IPS-NIHi11 (cell line): ENCODE results near the gene SIVA1.
"Not testable (repeated sequence)": the region's sequence is repeated elsewhere in the genome, so short reads cannot be mapped to it uniquely, and the experiment has no call there.

Source experiments
- DNase-seq: peaks from one replicate; pipeline ENCODE4 v3.0.0; 2012; ENCODE audit warnings: mixed read lengths, low spot score

SIVA1 gene

DNA sequence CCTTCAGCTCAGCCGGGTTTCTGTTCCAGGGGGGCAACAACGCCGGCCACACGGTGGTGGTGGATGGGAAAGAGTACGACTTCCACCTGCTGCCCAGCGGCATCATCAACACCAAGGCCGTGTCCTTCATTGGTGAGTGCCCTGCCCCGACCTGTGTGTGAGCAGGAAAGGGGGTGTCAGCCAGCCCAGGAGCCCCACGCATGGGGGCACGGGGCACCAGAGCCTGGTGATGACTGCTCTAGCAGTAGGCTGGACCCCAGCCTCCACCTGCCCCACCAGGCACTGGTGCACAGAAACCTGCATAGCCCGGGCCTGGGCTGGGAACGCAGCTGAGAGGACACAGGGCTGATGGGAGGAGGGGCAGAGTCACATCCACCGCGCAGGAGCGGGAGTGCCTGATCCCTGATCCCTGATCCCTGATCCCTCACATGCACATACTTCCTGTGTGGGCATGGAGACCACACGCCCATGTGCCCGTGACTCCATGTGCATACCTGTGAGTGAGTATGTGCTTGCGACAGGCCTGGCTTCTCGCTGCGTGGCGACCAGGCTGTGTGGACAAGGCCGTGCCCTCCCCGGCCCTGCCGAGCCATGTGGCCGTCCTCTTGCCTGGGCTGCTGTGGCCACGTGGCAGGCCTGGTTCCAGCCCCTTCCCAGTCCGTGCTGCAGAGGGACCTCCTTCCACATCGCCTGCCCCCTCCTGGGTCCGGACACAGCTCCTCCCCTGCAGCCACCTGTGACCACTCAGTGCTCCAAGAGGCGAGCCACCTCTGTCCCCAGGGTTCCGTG lies 17.8 kb upstream of the SIVA1 start:
- DNase-seq: no peak

DNA sequence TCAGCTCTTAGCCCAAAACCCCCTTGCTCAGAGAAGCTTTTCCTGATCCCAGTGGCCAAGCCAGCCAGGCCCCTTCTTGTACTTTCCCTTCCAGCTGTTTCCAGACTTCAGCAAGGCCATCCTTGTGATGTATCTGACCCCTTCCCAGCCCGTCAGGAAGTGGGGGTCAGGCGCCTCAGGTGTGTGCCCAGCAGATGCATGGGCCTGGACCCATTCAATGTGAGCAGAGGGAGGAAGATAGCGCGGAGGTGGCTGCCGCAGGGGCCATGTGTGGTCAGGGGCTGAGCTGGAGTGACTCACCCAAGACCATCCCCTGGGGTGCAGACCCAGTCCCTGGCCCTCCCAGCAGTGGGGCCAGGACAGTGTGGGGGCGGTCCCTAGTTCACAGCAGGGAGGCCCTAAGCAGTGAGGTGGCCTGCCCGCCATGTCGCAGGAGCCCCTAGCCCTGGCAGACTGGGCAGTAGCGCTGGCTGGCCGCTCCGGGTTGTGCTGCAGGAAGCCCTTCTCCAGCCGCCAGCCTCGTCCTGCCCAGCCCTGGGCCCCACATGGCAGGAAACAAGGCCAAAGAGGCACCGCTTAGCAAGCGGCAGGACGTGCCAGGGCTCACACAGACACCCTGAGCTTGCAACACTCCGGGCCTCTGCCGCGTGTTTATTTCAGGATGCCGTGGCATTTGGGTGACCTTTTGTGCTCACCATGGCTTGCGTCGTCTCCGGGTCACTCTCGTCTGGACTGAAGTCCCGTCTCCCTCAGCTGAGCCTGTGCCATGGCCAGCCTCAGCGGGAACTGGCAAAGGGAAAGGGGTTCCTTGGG lies 16.9 kb upstream of the SIVA1 start:
- DNase-seq: no peak

DNA sequence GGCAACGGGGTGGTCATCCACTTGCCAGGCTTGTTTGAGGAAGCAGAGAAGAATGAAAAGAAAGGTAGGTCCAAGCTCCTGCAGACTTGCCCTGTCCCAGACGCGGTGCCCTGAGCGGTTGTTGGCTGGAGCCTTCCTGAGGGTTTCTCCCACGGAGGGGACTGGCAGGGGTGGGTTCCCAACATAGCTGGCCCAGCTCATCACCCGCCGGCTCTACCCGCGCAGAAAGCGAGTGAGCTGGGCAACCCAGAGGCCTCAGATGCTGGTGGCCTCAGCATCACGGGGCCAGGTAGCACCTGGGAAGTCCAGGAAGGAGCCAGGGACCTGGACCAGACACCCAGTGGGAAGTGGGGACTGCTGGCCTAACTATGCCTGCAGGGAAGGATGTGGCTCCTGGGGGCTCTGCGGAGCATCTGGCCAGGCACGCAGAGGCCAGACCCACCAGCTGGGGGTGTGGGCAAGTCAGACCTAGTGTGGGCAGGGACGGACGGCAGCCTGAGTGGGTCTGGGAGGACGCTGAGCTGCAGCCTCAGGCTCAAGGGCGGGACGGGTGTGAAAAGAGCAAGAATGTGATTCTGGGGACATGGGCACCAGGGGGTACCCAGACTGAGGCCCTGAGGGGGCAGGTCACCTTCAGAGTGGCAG lies 14.4 kb upstream of the SIVA1 start:
- DNase-seq: no peak

DNA sequence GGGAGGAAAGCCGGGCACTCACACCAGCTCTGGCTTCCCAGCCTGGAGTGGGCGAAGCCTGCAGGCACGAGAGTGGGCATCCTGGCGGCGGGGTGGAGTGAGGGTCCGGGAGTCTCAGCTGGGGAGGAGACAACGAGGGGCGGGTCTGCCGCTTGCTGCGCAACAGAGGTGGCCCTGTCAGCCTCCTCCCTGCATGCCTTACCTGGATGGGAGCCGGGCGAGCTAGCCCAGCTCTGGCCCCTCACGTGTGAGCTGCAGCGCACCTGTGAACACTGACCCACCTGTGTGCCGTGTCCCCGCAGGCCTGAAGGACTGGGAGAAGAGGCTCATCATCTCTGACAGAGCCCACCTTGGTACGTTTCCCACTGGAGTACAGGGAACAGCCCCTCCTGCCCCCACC lies 13.9 kb upstream of the SIVA1 start:
- no peak for DNase-seq

DNA sequence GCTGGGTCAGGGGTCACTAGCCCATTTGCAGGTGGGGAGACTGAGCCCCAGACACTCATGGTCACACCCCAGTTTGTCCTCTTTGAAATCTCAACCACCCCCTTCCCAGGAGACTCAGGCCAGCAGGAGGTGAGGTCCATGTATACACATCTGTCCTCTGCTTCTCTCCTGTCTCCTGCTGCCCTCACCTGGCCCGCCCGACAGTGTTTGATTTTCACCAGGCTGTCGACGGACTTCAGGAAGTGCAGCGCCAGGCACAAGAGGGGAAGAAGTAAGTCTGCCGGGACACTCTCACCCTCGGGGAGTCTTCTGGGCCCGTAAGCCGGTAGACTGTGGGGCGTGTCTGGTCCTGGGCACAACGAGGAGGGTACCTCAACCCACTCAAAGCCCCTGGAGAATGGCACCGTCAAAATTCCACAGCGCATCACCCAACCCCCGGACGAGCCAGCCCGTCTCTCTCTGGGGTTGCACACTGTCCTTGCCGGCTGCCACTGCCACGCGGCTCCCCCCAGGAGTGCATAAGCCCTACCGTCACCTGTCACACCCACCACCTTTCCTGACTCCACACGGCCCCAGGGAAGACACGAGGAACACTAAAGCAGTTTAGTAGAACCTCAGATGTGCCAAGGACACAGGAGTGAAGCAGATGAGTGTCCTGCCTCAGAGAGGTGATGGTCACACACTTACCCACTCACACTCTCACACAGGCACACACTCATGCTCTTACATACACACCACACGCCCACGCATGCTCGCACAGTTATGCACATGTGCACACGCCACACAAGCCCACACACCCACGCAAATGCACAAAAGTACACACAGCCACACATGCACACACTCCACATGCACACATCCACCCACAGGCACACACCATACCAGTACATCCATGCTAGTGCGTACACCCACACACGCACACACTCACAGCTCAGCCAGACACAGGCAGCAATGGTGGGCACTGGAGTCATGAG lies 13.1 kb upstream of the SIVA1 start:
- DNase-seq: no peak

DNA sequence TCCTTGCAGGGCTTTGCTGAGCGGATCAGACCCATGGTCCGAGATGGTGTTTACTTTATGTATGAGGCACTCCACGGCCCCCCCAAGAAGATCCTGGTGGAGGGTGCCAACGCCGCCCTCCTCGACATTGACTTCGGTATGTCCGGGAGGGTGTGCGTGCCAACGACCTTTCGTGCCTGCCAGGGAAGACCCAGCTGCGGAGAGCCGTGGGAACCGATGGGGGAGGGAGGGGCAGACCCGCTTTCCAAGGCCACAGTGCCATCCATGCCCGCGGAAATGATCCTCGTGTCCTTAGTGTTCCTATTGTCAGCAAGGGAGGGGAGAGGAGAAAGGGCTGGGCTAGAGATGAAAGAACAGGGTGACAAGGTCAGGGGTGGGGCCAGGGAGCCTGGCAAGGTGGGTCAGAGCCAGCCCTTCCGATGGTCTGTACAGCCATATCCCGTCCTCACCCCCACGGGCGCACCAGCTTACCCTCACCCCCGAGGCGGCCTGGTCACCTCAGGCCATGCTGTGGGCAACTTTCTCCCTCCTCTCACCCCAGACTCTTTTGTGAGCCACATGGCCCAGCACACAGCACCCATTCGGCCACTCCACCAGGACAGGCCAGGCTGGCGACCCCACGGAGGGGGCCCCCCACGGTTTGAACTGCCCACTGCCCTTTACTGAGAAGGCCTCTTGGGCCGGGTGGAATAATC lies 11.7 kb upstream of the SIVA1 start:
- no peak for DNase-seq

DNA sequence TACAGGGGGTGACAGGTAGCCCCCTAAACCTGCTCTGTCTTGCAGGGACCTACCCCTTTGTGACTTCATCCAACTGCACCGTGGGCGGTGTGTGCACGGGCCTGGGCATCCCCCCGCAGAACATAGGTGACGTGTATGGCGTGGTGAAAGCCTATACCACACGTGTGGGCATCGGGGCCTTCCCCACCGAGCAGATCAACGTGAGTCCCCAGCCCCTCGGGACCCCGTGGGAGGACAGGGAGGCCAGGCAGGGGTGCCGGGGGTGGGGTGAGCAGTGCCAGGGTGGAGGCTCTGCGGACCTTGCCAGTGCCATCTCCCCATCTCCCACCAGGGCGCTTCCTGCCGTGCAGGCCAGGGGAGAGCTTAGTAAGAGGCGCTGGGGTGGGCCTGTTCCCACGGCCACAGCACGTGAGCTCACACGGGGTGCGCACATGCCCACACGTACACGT lies 11.1 kb upstream of the SIVA1 start:
- no peak for DNase-seq

DNA sequence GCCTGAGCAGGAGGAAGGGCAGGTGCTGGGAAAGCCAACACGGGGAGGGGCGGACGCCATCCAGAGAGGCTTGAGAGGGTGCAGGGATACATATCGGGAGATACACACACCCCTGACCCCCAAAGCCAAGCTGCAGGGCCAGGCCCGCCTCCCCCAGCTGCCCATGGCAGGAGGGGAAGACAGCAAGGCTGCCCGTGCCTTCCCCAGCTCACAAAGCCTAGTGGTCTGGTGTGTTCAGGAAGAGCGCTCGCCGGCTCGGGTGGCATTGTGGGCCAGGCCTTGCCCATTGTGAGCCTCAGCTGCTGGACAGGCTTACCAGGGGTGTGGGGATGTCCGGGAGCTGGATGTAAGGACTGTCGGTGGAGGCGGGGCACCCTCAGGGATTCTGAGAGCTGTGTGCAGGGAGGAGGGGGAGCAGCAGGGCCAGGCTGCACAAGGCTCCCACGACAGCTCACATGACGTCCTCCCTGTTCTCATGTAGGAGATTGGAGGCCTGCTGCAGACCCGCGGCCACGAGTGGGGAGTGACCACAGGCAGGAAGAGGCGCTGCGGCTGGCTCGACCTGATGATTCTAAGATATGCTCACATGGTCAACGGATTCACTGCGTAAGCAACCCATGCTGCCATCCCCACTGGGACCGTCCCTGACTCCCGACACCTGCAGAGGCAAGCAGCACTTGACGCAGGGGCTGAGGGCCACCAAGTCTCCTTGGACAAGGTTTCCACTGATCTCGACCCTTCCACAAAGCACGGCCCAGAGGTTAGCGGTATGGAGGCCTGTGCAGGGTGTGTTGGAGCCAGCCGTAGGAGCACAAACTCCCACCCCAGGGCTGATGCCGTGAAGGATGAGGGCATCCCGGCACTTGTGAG lies 10.1 kb upstream of the SIVA1 start:
- no peak for DNase-seq

DNA sequence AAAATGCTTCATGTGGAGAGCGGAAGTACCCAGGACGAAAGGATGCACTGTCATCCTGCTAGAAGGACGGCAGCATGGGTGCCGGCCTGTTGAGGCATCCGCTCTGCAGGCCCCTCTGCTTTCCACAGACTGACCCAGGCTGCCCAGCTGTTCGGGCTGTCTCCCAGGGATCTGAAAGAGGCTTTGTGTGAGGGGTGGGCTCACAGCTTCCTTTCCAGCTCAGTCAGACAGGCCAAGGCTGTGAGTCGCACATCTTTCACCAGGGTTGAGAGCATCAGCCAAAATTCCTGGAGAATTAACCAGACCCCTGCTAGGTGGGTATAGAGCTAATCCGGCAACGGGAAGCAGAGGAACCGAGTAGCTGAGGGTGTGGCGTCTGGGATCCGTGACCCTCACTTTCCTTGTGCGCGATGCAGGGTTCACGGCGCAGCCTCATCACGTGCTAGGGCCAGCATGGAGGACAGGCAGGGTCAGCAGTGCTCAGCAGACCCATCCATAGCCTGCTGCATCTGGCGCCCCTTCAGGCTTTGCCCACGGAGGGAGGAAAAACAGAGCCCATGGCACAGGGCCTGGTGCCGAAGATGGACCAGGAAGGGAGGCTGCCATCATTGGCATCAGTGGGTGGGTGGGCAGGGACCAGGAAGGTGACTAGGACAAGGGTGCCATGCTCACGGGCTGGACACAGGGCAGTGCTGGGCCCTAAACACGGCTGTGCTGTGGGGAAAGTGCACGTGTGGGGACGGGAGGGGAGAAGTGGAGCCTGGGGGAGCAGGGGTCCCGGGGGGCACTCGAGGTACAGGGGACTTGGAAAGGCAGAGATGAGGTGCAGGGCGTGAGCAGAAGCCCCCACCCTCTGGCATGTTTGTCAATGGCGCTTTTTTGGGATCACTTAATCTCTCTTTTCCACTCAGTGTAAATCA lies 9.2 kb upstream of the SIVA1 start:
- no peak for DNase-seq

DNA sequence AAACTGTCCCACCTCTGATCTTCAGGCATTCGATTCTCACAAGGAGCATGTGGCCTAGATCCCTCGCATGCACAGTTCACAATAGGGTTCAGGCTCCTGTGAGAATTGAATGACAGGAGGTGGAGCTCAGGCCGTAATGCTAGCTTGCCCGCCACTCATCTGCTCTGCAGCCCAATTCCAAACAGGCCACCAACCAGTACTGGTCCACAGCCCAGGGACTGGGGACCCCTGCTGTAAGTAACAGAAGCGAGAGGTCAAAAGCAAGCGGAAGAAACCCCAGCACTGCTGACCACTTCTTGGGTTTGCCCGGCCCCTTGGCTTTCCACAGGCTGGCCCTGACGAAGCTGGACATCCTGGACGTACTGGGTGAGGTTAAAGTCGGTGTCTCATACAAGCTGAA lies 8.5 kb upstream of the SIVA1 start:
- DNase-seq: no peak

DNA sequence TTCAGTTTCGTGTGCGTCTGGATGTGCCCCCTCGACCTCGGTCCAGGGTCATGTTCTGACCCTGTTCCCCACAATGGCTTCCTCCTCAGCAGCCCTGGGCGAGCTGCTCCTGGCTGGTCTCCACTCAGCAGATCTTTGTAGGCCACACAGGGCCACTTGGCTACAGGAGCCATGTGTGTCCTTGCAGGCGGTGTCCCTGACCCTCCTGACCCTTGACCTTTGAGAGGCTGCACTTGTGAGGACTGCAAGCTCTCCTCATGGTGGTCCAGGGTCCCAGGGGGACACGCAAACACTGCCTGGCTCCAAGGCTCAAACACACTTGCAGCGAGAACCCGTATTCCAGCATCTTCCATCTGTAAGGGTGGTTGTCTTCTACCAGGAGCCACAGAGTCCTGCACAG lies 7.5 kb upstream of the SIVA1 start:
- DNase-seq: no peak

DNA sequence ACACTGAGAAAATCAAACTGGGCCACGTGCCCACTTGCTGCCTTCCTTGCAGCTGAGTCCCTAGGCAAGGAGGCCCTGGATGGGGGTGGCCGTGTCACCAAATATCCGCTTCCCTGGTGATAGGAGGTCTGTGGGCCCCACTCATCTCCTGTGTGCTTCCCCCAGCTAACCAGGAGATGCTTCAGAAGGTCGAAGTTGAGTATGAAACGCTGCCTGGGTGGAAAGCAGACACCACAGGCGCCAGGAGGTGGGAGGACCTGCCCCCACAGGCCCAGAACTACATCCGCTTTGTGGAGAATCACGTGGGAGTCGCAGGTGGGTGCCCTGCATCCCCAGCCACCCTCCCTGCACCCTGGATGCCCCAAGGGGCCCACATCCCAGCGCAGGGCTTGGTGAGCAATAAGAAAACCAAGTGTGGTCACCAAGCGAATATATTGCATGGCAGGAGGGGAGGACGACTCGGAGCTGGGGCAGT lies 6.8 kb upstream of the SIVA1 start:
- DNase-seq: no peak

DNA sequence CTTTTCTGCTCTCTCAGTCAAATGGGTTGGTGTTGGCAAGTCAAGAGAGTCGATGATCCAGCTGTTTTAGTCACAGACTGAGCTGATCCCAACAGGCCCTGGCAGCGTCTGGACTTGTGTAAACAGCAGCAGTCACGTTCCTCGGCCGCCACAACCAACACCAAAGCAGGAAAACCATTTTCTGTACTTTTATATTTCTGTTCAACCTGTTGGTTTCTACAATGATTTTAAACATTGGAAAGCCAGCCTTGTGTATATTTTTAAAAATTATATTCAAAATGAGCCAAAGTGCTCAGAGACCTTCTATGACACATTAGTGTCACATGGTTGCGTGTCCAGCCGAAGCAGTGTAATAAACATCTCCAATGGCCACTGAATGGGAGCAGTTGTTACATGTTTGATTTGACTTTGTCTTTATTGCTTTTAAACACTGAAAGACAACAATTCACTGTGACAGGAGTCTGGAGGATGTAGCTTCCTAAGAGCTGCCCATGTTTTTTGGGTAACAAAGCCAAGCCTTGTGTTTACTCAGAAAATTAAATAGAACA lies 5.9 kb upstream of the SIVA1 start:
- DNase-seq: no peak

DNA sequence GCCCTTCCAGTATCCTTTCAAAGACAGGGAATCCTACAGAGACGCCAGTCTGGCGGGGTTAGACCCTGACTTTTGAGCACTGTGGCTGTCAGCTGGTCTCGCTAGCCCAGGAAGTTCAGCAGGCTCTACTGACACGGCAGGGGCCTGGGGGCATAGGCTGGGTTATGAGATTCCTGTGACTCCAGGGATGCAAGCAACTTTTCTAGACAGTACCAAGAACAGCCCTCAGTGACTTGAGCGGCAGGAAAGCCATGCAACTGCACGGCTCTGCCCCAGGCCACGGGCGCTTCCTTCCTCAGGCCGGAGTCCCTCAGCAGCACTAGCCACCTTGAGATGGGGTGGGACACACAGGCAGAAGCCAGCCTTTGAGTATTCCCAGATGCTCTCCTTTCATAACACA lies 5.1 kb upstream of the SIVA1 start:
- DNase-seq: no peak

DNA sequence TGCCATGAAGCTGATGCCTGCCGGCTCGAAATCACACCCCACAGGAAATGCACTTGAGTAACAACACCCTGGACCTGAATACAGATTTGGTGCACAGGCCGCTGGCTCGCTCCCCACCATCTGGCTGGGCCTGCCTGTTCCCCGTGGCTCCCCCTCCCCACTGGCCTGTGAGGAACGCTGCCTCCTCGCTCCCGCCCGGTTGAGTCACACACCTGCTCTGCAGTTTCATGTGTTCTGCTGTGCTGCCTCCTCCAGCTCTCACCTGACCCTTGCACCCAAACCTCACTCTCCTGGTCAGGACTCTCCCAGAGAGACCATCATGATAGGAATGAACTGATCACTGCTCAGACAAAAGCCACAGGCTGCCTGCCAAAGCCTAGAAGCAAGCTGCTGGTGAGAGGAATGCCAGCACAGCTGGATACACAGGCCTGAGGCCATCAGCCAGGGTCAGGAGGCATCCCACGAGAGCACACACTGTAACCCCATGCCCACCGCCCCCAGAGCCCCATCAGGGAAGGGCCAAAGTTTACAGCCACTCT lies 3.8 kb upstream of the SIVA1 start:
- DNase-seq: no peak

DNA sequence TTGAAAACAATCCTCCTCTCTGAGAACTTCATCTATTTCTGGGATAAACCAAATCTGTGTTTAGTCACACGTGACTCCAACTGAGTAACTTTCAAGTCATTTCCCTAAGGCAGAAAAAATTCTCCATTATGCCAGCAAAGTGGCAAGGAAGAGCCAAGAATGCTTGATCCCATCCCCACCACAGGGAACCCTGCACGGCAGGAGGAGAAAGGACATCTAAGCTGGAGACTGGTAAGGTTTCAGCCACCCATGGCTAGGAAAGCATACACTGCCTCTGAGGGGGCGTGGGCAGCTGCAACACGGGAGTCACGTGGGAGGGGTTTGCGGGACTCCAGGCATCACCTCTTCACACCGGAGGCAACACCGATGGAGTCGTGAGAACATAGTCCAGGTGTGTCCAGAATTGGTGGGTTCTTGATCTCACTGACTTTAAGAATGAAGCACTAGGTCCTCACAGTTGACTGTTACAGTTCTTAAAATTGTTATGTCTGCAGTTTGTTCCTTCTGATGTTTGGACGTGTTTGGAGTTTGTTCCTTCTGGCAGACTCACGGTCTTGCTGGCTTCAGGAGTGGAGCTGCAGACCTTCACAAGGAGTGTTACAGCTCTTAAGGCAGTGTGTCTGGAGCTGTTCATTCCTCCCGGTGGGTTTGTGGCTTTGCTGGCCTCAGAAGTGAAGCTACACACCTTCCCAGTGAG lies 2.7 kb upstream of the SIVA1 start:
- DNase-seq: no peak

DNA sequence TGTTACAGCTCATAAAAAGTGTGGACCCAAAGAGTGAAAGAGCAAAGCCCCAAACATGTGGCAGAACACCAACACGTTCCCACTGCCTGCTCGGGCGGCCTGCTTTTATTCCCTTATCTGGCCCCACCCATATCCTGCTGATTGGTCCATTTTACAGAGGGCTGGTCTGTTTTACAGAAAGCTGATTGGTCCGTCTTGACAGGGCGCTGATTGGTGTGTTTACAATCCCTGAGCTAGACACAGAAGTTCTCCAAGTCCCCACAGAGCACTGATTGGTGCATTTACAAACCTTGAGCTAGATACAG lies 2.2 kb upstream of the SIVA1 start:
- not testable (repeated sequence) for DNase-seq
